Stimulated activated CD8-positive, alpha-beta memory T cell treated with anti-CD3 and anti-CD28 coated beads, Interleukin-7, amount 100 ng/mL, for 48 hours (primary cell): ENCODE data around the gene BIN1.
"Not testable (repeated sequence)": the region's sequence is repeated elsewhere in the genome, so short reads cannot be mapped to it uniquely, and the experiment has no call there.

Experiments
- DNase-seq, 2 donors: peaks; one replicate each; pipeline ENCODE4 v3.0.0-alpha.2; 2020; ENCODE audit warnings: low read depth in 1 of 2; ENCODE audit errors: extremely low read depth in 1 of 2

Gene BIN1

GRCh38 chr2:127047716-127048617 is 59.0 kb downstream of the BIN1 start:
- no peak for DNase-seq

GRCh38 chr2:127047054-127047453 is 59.9 kb downstream of the BIN1 start:
- DNase-seq: no peak

GRCh38 chr2:127046579-127046978 is 60.4 kb downstream of the BIN1 start:
- DNase-seq: no peak

- no peak for DNase-seq
Observed at GRCh38 chr2:127045792-127046501, 61.0 kb downstream of the BIN1 start.

- DNase-seq: no peak
Observed at GRCh38 chr2:127044977-127045661, 61.8 kb downstream of the BIN1 start.

- DNase-seq: no peak
Observed at GRCh38 chr2:127044165-127044718, 62.7 kb downstream of the BIN1 start.

GRCh38 chr2:127043367-127044164 is 63.4 kb downstream of the BIN1 start:
- no peak for DNase-seq

- no peak for DNase-seq
Observed at GRCh38 chr2:127041259-127041970, 65.5 kb downstream of the BIN1 start.

GRCh38 chr2:127040169-127040568 is 66.8 kb downstream of the BIN1 start:
- no peak for DNase-seq

- DNase-seq: no peak
Observed at GRCh38 chr2:127039387-127040031, 67.4 kb downstream of the BIN1 start.

GRCh38 chr2:127037476-127037875 is 69.5 kb downstream of the BIN1 start:
- DNase-seq: no peak

- DNase-seq: no peak
Observed at GRCh38 chr2:127034883-127035611, 71.9 kb downstream of the BIN1 start.

GRCh38 chr2:127034051-127034450 is 72.9 kb downstream of the BIN1 start:
- no peak for DNase-seq

GRCh38 chr2:127032621-127033020 is 74.3 kb downstream of the BIN1 start:
- no peak for DNase-seq

- no peak for DNase-seq
Observed at GRCh38 chr2:127029350-127030051, 77.5 kb downstream of the BIN1 start.

- not testable (repeated sequence) for DNase-seq
Observed at GRCh38 chr2:127028745-127029144, 78.2 kb downstream of the BIN1 start.

GRCh38 chr2:127027715-127028114 is 79.2 kb downstream of the BIN1 start:
- DNase-seq: no peak
